ENCODE measurements around the gene MET. TPM values are rescaled to one million over a fixed set of nuclear protein-coding genes. Genes with fewer than 3 reads are reported as not detected.

The MET gene
- total and polyA plus RNA-seq, 2 of the 13 experiments (the other 11 are each of a cell fraction or from before 2014, with no cell fraction given): 21.8 to 31.5 TPM

DNA sequence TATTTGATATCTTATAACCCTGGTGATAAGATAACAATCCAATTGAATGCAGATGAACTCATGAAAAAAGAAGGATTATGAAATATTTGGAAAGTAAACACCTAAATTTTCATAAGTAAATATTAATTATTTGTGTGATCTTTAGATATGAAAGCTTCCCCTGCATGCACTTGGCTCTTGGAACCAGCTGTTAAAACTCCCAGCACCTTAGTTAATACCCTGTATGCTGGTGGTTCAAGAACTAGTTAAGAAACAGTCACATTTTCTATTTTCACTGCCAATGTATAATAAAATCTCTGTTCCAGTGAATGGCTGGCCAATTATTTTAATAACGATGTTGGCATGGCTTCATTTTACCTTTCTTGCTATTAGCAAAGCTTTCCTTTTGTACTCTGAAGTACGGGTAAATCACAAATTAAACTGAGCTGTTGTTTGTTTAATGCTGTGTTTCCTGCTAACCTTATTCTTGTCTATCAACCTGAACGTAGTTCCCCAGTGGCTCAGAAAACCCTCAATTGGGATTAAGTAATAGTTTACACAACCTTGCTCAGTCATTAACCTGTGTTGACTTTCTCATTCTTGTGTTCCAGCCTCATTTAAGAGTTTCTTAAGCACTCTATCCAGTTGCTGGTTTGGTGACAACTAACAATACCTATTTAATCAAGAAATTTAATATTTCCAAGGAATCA, 38.9 kb downstream of the MET start (continued):
- TF ChIP-seq, protein P1, sequence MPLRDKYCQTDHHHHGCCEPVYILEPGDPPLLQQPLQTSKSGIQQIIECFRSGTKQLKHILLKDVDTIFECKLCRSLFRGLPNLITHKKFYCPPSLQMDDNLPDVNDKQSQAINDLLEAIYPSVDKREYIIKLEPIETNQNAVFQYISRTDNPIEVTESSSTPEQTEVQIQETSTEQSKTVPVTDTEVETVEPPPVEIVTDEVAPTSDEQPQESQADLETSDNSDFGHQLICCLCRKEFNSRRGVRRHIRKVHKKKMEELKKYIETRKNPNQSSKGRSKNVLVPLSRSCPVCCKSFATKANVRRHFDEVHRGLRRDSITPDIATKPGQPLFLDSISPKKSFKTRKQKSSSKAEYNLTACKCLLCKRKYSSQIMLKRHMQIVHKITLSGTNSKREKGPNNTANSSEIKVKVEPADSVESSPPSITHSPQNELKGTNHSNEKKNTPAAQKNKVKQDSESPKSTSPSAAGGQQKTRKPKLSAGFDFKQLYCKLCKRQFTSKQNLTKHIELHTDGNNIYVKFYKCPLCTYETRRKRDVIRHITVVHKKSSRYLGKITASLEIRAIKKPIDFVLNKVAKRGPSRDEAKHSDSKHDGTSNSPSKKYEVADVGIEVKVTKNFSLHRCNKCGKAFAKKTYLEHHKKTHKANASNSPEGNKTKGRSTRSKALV (CRISPR knock-in tag; IDR thresholded peaks at IDR 0.05): no peak
- TF ChIP-seq SOX13 (IDR thresholded peaks at IDR 0.05): no peak
- peak in 1 of 2 experiments; percentile 84; a peak in 2 of 4 replicates for TF ChIP-seq SOX13 (CRISPR knock-in tag; conservative IDR thresholded peaks at IDR 0.05 in 1 of 2, IDR thresholded peaks at IDR 0.05 in 1 of 2)
- no peak for TF ChIP-seq ZNF224 (CRISPR knock-in tag; IDR thresholded peaks at IDR 0.05)
- TF ChIP-seq, protein P2, sequence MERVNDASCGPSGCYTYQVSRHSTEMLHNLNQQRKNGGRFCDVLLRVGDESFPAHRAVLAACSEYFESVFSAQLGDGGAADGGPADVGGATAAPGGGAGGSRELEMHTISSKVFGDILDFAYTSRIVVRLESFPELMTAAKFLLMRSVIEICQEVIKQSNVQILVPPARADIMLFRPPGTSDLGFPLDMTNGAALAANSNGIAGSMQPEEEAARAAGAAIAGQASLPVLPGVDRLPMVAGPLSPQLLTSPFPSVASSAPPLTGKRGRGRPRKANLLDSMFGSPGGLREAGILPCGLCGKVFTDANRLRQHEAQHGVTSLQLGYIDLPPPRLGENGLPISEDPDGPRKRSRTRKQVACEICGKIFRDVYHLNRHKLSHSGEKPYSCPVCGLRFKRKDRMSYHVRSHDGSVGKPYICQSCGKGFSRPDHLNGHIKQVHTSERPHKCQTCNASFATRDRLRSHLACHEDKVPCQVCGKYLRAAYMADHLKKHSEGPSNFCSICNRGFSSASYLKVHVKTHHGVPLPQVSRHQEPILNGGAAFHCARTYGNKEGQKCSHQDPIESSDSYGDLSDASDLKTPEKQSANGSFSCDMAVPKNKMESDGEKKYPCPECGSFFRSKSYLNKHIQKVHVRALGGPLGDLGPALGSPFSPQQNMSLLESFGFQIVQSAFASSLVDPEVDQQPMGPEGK (CRISPR knock-in tag; IDR thresholded peaks at IDR 0.05): no peak
- no peak for TF ChIP-seq ZNF124 (CRISPR knock-in tag; IDR thresholded peaks at IDR 0.05)
- TF ChIP-seq, protein P3, sequence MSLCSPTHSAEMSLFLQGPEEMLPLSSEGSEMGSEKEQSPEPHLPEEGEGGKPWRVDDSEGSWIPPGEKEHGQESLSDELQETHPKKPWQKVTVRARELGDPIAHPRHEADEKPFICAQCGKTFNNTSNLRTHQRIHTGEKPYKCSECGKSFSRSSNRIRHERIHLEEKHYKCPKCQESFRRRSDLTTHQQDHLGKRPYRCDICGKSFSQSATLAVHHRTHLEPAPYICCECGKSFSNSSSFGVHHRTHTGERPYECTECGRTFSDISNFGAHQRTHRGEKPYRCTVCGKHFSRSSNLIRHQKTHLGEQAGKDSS (CRISPR knock-in tag; IDR thresholded peaks at IDR 0.05; ENCODE audit: borderline replicate concordance, low read depth): no peak
- no peak for TF ChIP-seq ZNF790 (CRISPR knock-in tag; IDR thresholded peaks at IDR 0.05; ENCODE audit: borderline replicate concordance)
- TF ChIP-seq, protein P4, sequence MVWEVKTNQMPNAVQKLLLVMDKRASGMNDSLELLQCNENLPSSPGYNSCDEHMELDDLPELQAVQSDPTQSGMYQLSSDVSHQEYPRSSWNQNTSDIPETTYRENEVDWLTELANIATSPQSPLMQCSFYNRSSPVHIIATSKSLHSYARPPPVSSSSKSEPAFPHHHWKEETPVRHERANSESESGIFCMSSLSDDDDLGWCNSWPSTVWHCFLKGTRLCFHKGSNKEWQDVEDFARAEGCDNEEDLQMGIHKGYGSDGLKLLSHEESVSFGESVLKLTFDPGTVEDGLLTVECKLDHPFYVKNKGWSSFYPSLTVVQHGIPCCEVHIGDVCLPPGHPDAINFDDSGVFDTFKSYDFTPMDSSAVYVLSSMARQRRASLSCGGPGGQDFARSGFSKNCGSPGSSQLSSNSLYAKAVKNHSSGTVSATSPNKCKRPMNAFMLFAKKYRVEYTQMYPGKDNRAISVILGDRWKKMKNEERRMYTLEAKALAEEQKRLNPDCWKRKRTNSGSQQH (CRISPR knock-in tag; IDR thresholded peaks at IDR 0.05; ENCODE audit: low read depth): no peak
- no peak for TF ChIP-seq NAIF1 (CRISPR knock-in tag; IDR thresholded peaks at IDR 0.05; ENCODE audit: borderline replicate concordance)
- 0 out of 2 replicates have a peak, but pooled peaks have one; percentile 25 for TF ChIP-seq FOSL2 (CRISPR knock-in tag; IDR thresholded peaks at IDR 0.05)
- TF ChIP-seq, protein P5, sequence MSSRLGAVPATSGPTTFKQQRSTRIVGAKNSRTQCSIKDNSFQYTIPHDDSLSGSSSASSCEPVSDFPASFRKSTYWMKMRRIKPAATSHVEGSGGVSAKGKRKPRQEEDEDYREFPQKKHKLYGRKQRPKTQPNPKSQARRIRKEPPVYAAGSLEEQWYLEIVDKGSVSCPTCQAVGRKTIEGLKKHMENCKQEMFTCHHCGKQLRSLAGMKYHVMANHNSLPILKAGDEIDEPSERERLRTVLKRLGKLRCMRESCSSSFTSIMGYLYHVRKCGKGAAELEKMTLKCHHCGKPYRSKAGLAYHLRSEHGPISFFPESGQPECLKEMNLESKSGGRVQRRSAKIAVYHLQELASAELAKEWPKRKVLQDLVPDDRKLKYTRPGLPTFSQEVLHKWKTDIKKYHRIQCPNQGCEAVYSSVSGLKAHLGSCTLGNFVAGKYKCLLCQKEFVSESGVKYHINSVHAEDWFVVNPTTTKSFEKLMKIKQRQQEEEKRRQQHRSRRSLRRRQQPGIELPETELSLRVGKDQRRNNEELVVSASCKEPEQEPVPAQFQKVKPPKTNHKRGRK (CRISPR knock-in tag; IDR thresholded peaks at IDR 0.05): no peak
- TF ChIP-seq, protein P6, sequence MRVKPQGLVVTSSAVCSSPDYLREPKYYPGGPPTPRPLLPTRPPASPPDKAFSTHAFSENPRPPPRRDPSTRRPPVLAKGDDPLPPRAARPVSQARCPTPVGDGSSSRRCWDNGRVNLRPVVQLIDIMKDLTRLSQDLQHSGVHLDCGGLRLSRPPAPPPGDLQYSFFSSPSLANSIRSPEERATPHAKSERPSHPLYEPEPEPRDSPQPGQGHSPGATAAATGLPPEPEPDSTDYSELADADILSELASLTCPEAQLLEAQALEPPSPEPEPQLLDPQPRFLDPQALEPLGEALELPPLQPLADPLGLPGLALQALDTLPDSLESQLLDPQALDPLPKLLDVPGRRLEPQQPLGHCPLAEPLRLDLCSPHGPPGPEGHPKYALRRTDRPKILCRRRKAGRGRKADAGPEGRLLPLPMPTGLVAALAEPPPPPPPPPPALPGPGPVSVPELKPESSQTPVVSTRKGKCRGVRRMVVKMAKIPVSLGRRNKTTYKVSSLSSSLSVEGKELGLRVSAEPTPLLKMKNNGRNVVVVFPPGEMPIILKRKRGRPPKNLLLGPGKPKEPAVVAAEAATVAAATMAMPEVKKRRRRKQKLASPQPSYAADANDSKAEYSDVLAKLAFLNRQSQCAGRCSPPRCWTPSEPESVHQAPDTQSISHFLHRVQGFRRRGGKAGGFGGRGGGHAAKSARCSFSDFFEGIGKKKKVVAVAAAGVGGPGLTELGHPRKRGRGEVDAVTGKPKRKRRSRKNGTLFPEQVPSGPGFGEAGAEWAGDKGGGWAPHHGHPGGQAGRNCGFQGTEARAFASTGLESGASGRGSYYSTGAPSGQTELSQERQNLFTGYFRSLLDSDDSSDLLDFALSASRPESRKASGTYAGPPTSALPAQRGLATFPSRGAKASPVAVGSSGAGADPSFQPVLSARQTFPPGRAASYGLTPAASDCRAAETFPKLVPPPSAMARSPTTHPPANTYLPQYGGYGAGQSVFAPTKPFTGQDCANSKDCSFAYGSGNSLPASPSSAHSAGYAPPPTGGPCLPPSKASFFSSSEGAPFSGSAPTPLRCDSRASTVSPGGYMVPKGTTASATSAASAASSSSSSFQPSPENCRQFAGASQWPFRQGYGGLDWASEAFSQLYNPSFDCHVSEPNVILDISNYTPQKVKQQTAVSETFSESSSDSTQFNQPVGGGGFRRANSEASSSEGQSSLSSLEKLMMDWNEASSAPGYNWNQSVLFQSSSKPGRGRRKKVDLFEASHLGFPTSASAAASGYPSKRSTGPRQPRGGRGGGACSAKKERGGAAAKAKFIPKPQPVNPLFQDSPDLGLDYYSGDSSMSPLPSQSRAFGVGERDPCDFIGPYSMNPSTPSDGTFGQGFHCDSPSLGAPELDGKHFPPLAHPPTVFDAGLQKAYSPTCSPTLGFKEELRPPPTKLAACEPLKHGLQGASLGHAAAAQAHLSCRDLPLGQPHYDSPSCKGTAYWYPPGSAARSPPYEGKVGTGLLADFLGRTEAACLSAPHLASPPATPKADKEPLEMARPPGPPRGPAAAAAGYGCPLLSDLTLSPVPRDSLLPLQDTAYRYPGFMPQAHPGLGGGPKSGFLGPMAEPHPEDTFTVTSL (CRISPR knock-in tag; IDR thresholded peaks at IDR 0.05; ENCODE audit: borderline replicate concordance): peak; percentile 91
- no peak for TF ChIP-seq ZSCAN31 (CRISPR knock-in tag; IDR thresholded peaks at IDR 0.05; ENCODE audit: low read depth)

All from HepG2 (cell line).